Muscle of leg (tissue), 11 donors: ENCODE measurements around the gene HOXD10. TPM values are rescaled to one million over a fixed set of nuclear protein-coding genes. Genes with fewer than 3 reads are reported as not detected.

Experiments used
- DNase-seq: peaks from one replicate; pipeline ENCODE4 v3.0.0; 2013
- H3K27ac ChIP-seq: one replicate; pipeline ENCODE4 v1.5.1; 2013; ENCODE audit warnings: mild to moderate bottlenecking, low read length, control low read depth
- H3K27me3 ChIP-seq: one replicate; pipeline ENCODE4 v1.6.1; 2013; ENCODE audit warnings: low read length; ENCODE audit not compliant: control insufficient read depth, insufficient read depth
- H3K36me3 ChIP-seq: one replicate; pipeline ENCODE4 v1.6.1; 2013; ENCODE audit warnings: low read length; ENCODE audit not compliant: control insufficient read depth, insufficient read depth
- H3K4me1 ChIP-seq: one replicate; pipeline ENCODE4 v1.6.1; 2013; ENCODE audit warnings: low read length; ENCODE audit not compliant: control insufficient read depth, insufficient read depth
- H3K4me3 ChIP-seq: one replicate; pipeline ENCODE4 v1.5.1; 2013; ENCODE audit warnings: low read length, control low read depth
- H3K9me3 ChIP-seq: replicated peaks from 2 replicates; pipeline ENCODE4 v1.6.1; 2013; ENCODE audit warnings: low read depth, low read length; ENCODE audit not compliant: control insufficient read depth
- WGBS: methylation state at CpG from one replicate; pipeline ENCODE4 v1.1.5; 2013; ENCODE audit warnings: missing lambda C conversion rate; ENCODE audit not compliant: insufficient coverage; 5-methylcytosine and 5-hydroxymethylcytosine counted together
- polyA plus RNA-seq, 8 donors: library from polyadenylated mRNA; unstranded; fragments of 120-200 nt; gene quantifications; one replicate each; pipeline versions ENCODE4 v1.2.1 to v1.2.3, GENCODE V29; 2013; ENCODE audit warnings: inconsistent platforms in 1 of 8, low replicate concordance in 1 of 8; ENCODE audit not compliant: insufficient read length in 8 of 8, insufficient read depth in 1 of 8
- total RNA-seq: library from RNA; stranded (reverse); fragments of 120-200 nt; gene quantifications from one replicate; pipeline ENCODE4 v1.2.4, GENCODE V29; 2013

Gene HOXD10
- total and polyA plus RNA-seq, 9 donors: 0.05 to 4.6 (median 0.21) TPM; not detected in 2

GRCh38 chr2:176138526-176138922 is 21.9 kb downstream of the HOXD10 start:
- Histone ChIP-seq H3K4me3 (no peak overlapping the region), H3K27ac (peak overlapping the region; percentile 93), H3K4me1 (peaks cover 44% of the 10 kb centered on the region), H3K9me3 (no peaks in the 10 kb centered on the region), H3K36me3 (peaks cover 2% of the 10 kb centered on the region), H3K27me3 (peaks cover 68% of the 10 kb centered on the region)
- DNase-seq: peak; percentile 36
- 51% methylated on average over 3 of the region's 14 CpGs for WGBS

GRCh38 chr2:176138923-176139660 is 22.5 kb downstream of the HOXD10 start:
- DNase-seq: peak; percentile 40
- H3K4me3 ChIP-seq: peak overlapping the region; percentile 22
- H3K27me3 ChIP-seq: peaks cover 69% of the 10 kb centered on the region
- WGBS: 31% methylated on average over 20 of the region's 28 CpGs
- no peaks in the 10 kb centered on the region for H3K36me3 ChIP-seq
- peaks cover 41% of the 10 kb centered on the region for H3K4me1 ChIP-seq
- no peaks in the 10 kb centered on the region for H3K9me3 ChIP-seq
- peak overlapping the region; percentile 93 for H3K27ac ChIP-seq

GRCh38 chr2:176139661-176140512 is 23.3 kb downstream of the HOXD10 start:
- Histone ChIP-seq H3K36me3 (no peaks in the 10 kb centered on the region), H3K27ac (peak overlapping the region; percentile 93)

GRCh38 chr2:176140513-176141317 is 24.1 kb downstream of the HOXD10 start:
- no peaks in the 10 kb centered on the region for H3K36me3 ChIP-seq
- peak; percentile 93 for DNase-seq
- H3K4me3 ChIP-seq: peak overlapping the region; percentile 62
- H3K4me1 ChIP-seq: peaks cover 28% of the 10 kb centered on the region
- H3K27ac ChIP-seq: peak overlapping the region; percentile 80
- no peaks in the 10 kb centered on the region for H3K9me3 ChIP-seq
- peaks cover 64% of the 10 kb centered on the region for H3K27me3 ChIP-seq
- 8% methylated on average over 48 of the region's 48 CpGs for WGBS

More at GRCh38 chr2:176139661-176140512, 23.3 kb downstream of the HOXD10 start:
- Histone ChIP-seq H3K4me3 (peak overlapping the region; percentile 62), H3K27me3 (peaks cover 64% of the 10 kb centered on the region), H3K4me1 (peaks cover 35% of the 10 kb centered on the region), H3K9me3 (no peaks in the 10 kb centered on the region)
- peak; percentile 79 for DNase-seq
- 28% methylated on average over 10 of the region's 41 CpGs for WGBS

- Histone ChIP-seq H3K27me3 (peaks cover 62% of the 10 kb centered on the region), H3K36me3 (no peaks in the 10 kb centered on the region), H3K4me1 (peaks cover 25% of the 10 kb centered on the region), H3K27ac (no peak overlapping the region), H3K4me3 (no peak overlapping the region), H3K9me3 (no peaks in the 10 kb centered on the region)
- no CpG with 5 or more reads among the region's 2 CpGs for WGBS
- no peak for DNase-seq
Measured at GRCh38 chr2:176142281-176142680, 25.7 kb downstream of the HOXD10 start.

GRCh38 chr2:176145085-176145969 is 28.7 kb downstream of the HOXD10 start:
- H3K4me1 ChIP-seq: peaks cover 8% of the 10 kb centered on the region
- no peak overlapping the region for H3K4me3 ChIP-seq
- H3K27me3 ChIP-seq: peaks cover 69% of the 10 kb centered on the region
- no peaks in the 10 kb centered on the region for H3K9me3 ChIP-seq
- DNase-seq: no peak
- peaks cover 1% of the 10 kb centered on the region for H3K36me3 ChIP-seq
- WGBS: 71% methylated on average over 1 of the region's 4 CpGs
- H3K27ac ChIP-seq: no peak overlapping the region

GRCh38 chr2:176146101-176146500 is 29.5 kb downstream of the HOXD10 start:
- no peak overlapping the region for H3K4me3 ChIP-seq
- peaks cover 69% of the 10 kb centered on the region for H3K27me3 ChIP-seq
- 0% methylated on average over 1 of the region's 6 CpGs for WGBS
- no peak overlapping the region for H3K27ac ChIP-seq
- no peaks in the 10 kb centered on the region for H3K9me3 ChIP-seq
- DNase-seq: no peak
- H3K36me3 ChIP-seq: peaks cover 5% of the 10 kb centered on the region
- H3K4me1 ChIP-seq: peaks cover under 1% of the 10 kb centered on the region

GRCh38 chr2:176146645-176147044 is 30.1 kb downstream of the HOXD10 start:
- Histone ChIP-seq H3K36me3 (peaks cover 5% of the 10 kb centered on the region), H3K27me3 (peaks cover 73% of the 10 kb centered on the region), H3K9me3 (no peaks in the 10 kb centered on the region), H3K4me3 (no peak overlapping the region), H3K27ac (no peak overlapping the region), H3K4me1 (no peaks in the 10 kb centered on the region)
- DNase-seq: no peak

- Histone ChIP-seq H3K27ac (no peak overlapping the region), H3K4me3 (no peak overlapping the region), H3K4me1 (no peaks in the 10 kb centered on the region), H3K27me3 (peaks cover 79% of the 10 kb centered on the region), H3K9me3 (no peaks in the 10 kb centered on the region), H3K36me3 (peaks cover 5% of the 10 kb centered on the region)
- WGBS: 72% methylated on average over 12 of the region's 32 CpGs
- no peak for DNase-seq
Measured at GRCh38 chr2:176147210-176147799, 30.7 kb downstream of the HOXD10 start.
